ENCODE measurements around the gene PML.
"Not testable (repeated sequence)": the region's sequence is repeated elsewhere in the genome, so short reads cannot be mapped to it uniquely, and the experiment has no call there.

The PML gene

DNA sequence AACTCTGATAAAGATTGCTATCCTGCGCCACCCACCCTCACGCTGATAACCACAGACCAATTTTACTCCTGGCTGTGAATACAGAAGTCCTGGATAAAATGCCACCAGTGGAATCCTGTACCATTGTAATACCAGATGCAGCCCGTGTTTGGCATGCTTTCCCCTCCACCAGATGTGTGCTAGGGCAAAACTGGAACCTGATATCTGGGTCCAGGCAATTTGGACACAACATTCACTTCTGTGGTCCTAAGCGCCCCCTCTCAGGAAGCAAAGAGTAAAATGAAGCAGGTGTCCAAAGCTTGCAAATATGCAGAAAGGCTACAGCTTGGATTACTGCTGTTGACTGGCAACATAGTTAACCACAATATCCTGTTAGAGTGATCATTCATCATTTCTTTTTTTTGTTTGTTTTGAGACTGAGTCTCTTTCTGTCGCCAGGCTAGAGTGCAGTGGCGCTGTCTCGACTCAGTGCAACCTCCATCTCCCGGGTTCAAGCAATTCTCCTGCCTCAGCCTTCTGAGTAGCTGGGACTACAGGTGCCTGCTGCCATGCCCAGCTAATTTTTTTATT, 35.4 kb upstream of the PML start:
- Histone ChIP-seq H3K79me2 (ENCODE audit: low read length) (no peaks in the 10 kb centered on the region), H3K9me2 (replicated peaks; ENCODE audit: insufficient read depth, low read length) (no peaks in the 10 kb centered on the region), H2AFZ (ENCODE audit: low read length) (0 out of 2 replicates have a peak overlapping the region, but pooled peaks have one; percentile 19), H4K20me1 (ENCODE audit: insufficient read depth, low read length) (no peaks in the 10 kb centered on the region), H3K9me3 (replicated peaks; ENCODE audit: insufficient read depth, low read length) (no peaks in the 10 kb centered on the region), H3K4me3 (ENCODE audit: low read length) (peak overlapping the region; percentile 13; the same call in 1 of the 2 replicates), H3K4me1 (ENCODE audit: low read length) (peaks cover 11% of the 10 kb centered on the region), H3K27ac (ENCODE audit: low read length) (peak overlapping the region; percentile 61; the same call in 1 of the 2 replicates), H3K36me3 (replicated peaks; ENCODE audit: insufficient read depth, low read length) (no peaks in the 10 kb centered on the region), H3F3A (ENCODE audit: insufficient read depth, low read length) (peaks cover 13% of the 10 kb centered on the region), H3K4me2 (ENCODE audit: low read depth, low read length) (peak overlapping the region; percentile 60), H3K9ac (ENCODE audit: low read length) (peak overlapping the region; percentile 23; the same call in 1 of the 2 replicates), H3K27me3 (replicated peaks; ENCODE audit: insufficient read depth, low read length) (no peaks in the 10 kb centered on the region)
- TF ChIP-seq, protein P1, sequence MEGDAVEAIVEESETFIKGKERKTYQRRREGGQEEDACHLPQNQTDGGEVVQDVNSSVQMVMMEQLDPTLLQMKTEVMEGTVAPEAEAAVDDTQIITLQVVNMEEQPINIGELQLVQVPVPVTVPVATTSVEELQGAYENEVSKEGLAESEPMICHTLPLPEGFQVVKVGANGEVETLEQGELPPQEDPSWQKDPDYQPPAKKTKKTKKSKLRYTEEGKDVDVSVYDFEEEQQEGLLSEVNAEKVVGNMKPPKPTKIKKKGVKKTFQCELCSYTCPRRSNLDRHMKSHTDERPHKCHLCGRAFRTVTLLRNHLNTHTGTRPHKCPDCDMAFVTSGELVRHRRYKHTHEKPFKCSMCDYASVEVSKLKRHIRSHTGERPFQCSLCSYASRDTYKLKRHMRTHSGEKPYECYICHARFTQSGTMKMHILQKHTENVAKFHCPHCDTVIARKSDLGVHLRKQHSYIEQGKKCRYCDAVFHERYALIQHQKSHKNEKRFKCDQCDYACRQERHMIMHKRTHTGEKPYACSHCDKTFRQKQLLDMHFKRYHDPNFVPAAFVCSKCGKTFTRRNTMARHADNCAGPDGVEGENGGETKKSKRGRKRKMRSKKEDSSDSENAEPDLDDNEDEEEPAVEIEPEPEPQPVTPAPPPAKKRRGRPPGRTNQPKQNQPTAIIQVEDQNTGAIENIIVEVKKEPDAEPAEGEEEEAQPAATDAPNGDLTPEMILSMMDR (IDR thresholded peaks at IDR 0.05; ENCODE audit: low read length): peak; percentile 26; the same call in 1 of the 2 replicates
- TF ChIP-seq EZH2phosphoT487 (IDR thresholded peaks at IDR 0.05; ENCODE audit: low read length) (no peak), EZH2 (optimal IDR thresholded peaks at IDR 0.05; ENCODE audit: low read depth, low read length) (no peak)
- peak; percentile 82 for DNase-seq

- Histone ChIP-seq H3K4me3 (ENCODE audit: low read length) (peak overlapping the region; percentile 13; the same call in 1 of the 2 replicates), H3K27me3 (replicated peaks; ENCODE audit: insufficient read depth, low read length) (no peaks in the 10 kb centered on the region), H3K4me2 (ENCODE audit: low read depth, low read length) (peak overlapping the region; percentile 60), H3K27ac (ENCODE audit: low read length) (peak overlapping the region; percentile 61; the same call in 1 of the 2 replicates), H3K36me3 (replicated peaks; ENCODE audit: insufficient read depth, low read length) (no peaks in the 10 kb centered on the region), H3K9me2 (replicated peaks; ENCODE audit: insufficient read depth, low read length) (no peaks in the 10 kb centered on the region), H3K9me3 (replicated peaks; ENCODE audit: insufficient read depth, low read length) (no peaks in the 10 kb centered on the region), H4K20me1 (ENCODE audit: insufficient read depth, low read length) (no peaks in the 10 kb centered on the region), H3F3A (ENCODE audit: insufficient read depth, low read length) (peaks cover 13% of the 10 kb centered on the region), H3K9ac (ENCODE audit: low read length) (peak overlapping the region; percentile 23; the same call in 1 of the 2 replicates), H3K4me1 (ENCODE audit: low read length) (peaks cover 11% of the 10 kb centered on the region), H2AFZ (ENCODE audit: low read length) (peak overlapping the region; percentile 54; the same call in 1 of the 2 replicates), H3K79me2 (ENCODE audit: low read length) (no peaks in the 10 kb centered on the region)
- TF ChIP-seq, protein P1 (IDR thresholded peaks at IDR 0.05; ENCODE audit: low read length): no peak
- TF ChIP-seq EZH2phosphoT487 (IDR thresholded peaks at IDR 0.05; ENCODE audit: low read length) (no peak), EZH2 (optimal IDR thresholded peaks at IDR 0.05; ENCODE audit: low read depth, low read length) (no peak)
- DNase-seq: no peak
Measured at GRCh38 chr15:73959801-73960200, 34.7 kb upstream of the PML start.

- H3K27me3 ChIP-seq (replicated peaks; ENCODE audit: insufficient read depth, low read length); H3K4me3 ChIP-seq (ENCODE audit: low read length); H3K9me3 ChIP-seq (replicated peaks; ENCODE audit: insufficient read depth, low read length); H3K4me2 ChIP-seq (ENCODE audit: low read depth, low read length); H3K36me3 ChIP-seq (replicated peaks; ENCODE audit: insufficient read depth, low read length); H3K79me2 ChIP-seq (ENCODE audit: low read length); H4K20me1 ChIP-seq (ENCODE audit: insufficient read depth, low read length); H2AFZ ChIP-seq (ENCODE audit: low read length); H3K9ac ChIP-seq (ENCODE audit: low read length); H3K9me2 ChIP-seq (replicated peaks; ENCODE audit: insufficient read depth, low read length); H3K27ac ChIP-seq (ENCODE audit: low read length); DNase-seq: not testable (repeated sequence)
- Histone ChIP-seq H3K4me1 (ENCODE audit: low read length) (peaks cover 17% of the 10 kb centered on the region), H3F3A (ENCODE audit: insufficient read depth, low read length) (peaks cover 20% of the 10 kb centered on the region)
Measured at GRCh38 chr15:73960472-73961070, 33.9 kb upstream of the PML start.

- peaks cover 28% of the 10 kb centered on the region for H3F3A ChIP-seq (ENCODE audit: insufficient read depth, low read length)
- H2AFZ ChIP-seq (ENCODE audit: low read length): no peak overlapping the region
- H3K9me3 ChIP-seq (replicated peaks; ENCODE audit: insufficient read depth, low read length): no peaks in the 10 kb centered on the region
- H3K27me3 ChIP-seq (replicated peaks; ENCODE audit: insufficient read depth, low read length): no peaks in the 10 kb centered on the region
- no peak overlapping the region for H3K4me3 ChIP-seq (ENCODE audit: low read length)
- H3K9ac ChIP-seq (ENCODE audit: low read length): no peak overlapping the region
- H3K79me2 ChIP-seq (ENCODE audit: low read length): no peaks in the 10 kb centered on the region
- H3K27ac ChIP-seq (ENCODE audit: low read length): no peak overlapping the region
- no peaks in the 10 kb centered on the region for H4K20me1 ChIP-seq (ENCODE audit: insufficient read depth, low read length)
- no peak for DNase-seq
- peaks cover 27% of the 10 kb centered on the region for H3K4me1 ChIP-seq (ENCODE audit: low read length)
- H3K9me2 ChIP-seq (replicated peaks; ENCODE audit: insufficient read depth, low read length): no peaks in the 10 kb centered on the region
- no peak overlapping the region for H3K4me2 ChIP-seq (ENCODE audit: low read depth, low read length)
- TF ChIP-seq, protein P1 (IDR thresholded peaks at IDR 0.05; ENCODE audit: low read length): no peak
- no peak for TF ChIP-seq EZH2phosphoT487 (IDR thresholded peaks at IDR 0.05; ENCODE audit: low read length)
- no peak for TF ChIP-seq EZH2 (optimal IDR thresholded peaks at IDR 0.05; ENCODE audit: low read depth, low read length)
- H3K36me3 ChIP-seq (replicated peaks; ENCODE audit: insufficient read depth, low read length): no peaks in the 10 kb centered on the region
Measured at GRCh38 chr15:73962433-73962832, 32.1 kb upstream of the PML start.
